DND-41 (cell line): Measurements from ENCODE around the gene TPM1.

Source experiments
- EZH2 ChIP-seq: IDR thresholded peaks from 3 replicates; pipeline ENCODE4 v1.6.1; 2012; ENCODE audit warnings: borderline replicate concordance, low read depth, mild to moderate bottlenecking, moderate library complexity, low read length, inconsistent platforms; ENCODE audit not compliant: severe bottlenecking
- TF ChIP-seq, protein P1 (sequence below): IDR thresholded peaks from 2 replicates; pipeline ENCODE4 v1.5.1; 2012; ENCODE audit warnings: borderline replicate concordance, low read length, moderate library complexity, mild to moderate bottlenecking; ENCODE audit not compliant: poor library complexity, severe bottlenecking; ENCODE audit errors: extremely low read depth

DNA sequence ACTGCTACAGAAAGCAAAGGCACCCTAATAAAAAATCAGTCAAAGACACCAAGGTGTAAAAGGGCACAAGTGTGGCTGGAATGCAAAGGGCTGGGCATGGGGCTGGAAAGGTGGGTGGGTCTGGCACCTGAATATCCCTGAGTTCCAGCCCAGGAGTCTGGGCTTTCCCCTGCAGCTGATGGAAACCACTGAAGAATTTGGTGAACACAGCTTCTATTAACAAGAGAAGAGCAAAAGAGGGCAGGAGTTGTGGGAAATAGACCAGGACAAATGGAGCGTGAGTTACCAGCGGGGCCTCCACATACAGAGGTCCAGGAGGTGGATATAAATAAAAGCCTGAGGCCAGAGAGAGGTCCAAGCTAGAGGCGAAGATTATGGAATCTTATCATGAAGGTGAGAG is 45.1 kb upstream of the TPM1 start:
- TF ChIP-seq, protein P1, sequence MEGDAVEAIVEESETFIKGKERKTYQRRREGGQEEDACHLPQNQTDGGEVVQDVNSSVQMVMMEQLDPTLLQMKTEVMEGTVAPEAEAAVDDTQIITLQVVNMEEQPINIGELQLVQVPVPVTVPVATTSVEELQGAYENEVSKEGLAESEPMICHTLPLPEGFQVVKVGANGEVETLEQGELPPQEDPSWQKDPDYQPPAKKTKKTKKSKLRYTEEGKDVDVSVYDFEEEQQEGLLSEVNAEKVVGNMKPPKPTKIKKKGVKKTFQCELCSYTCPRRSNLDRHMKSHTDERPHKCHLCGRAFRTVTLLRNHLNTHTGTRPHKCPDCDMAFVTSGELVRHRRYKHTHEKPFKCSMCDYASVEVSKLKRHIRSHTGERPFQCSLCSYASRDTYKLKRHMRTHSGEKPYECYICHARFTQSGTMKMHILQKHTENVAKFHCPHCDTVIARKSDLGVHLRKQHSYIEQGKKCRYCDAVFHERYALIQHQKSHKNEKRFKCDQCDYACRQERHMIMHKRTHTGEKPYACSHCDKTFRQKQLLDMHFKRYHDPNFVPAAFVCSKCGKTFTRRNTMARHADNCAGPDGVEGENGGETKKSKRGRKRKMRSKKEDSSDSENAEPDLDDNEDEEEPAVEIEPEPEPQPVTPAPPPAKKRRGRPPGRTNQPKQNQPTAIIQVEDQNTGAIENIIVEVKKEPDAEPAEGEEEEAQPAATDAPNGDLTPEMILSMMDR = no peak
- TF ChIP-seq EZH2 = no peak
